Natural killer cell treated with Interleukin-12 subunit alpha and Interleukin-12 subunit beta and Interleukin-15 and Interleukin-18, amount 100 ng/mL, for 72 hours (primary cell): Measurements from ENCODE around the gene EVC2. TPM values are rescaled to one million over a fixed set of nuclear protein-coding genes. Genes with fewer than 3 reads are reported as not detected.

ENCODE experiments used
- ATAC-seq, 2 donors: fragments of 150-1000 bp; cut with Tn5 transposase in 1 of 2; sonication (Bioruptor Pico), chemical (Tn5 transposase) in 1 of 2; 2 replicates each; pipeline ENCODE4 v1.10.0; 2021
- DNase-seq: peaks from one replicate; pipeline ENCODE4 v3.0.0; 2022; ENCODE audit warnings: low spot score
- H3K27ac Mint-ChIP-seq, 2 donors: 1 replicate in 1 of 2; 2 replicates in 1 of 2; pipeline ENCODE4 v1.8.0; 2022; ENCODE audit warnings: mixed read lengths in 2 of 2, mild to moderate bottlenecking in 1 of 2, moderate library complexity in 1 of 2
- H3K27me3 Mint-ChIP-seq, 2 donors: 1 replicate in 1 of 2; 2 replicates in 1 of 2; pipeline ENCODE4 v1.8.0; 2022; ENCODE audit warnings: mixed read lengths in 2 of 2
- H3K36me3 Mint-ChIP-seq: one replicate; pipeline ENCODE4 v1.8.0; 2022; ENCODE audit warnings: mixed read lengths
- H3K4me1 Mint-ChIP-seq, 2 donors: 1 replicate in 1 of 2; 2 replicates in 1 of 2; pipeline ENCODE4 v1.8.0; 2022; ENCODE audit warnings: low read depth in 2 of 2, mixed read lengths in 2 of 2, mild to moderate bottlenecking in 1 of 2
- H3K4me3 Mint-ChIP-seq: one replicate; pipeline ENCODE4 v1.8.0; 2022; ENCODE audit warnings: mixed read lengths
- H3K9me3 Mint-ChIP-seq: 2 replicates; pipeline ENCODE4 v1.8.0; 2022; ENCODE audit warnings: mixed read lengths
- total RNA-seq, 2 donors: library from RNA; stranded (reverse); gene quantifications; one replicate each; pipeline ENCODE4 v1.2.3, GENCODE V29; 2022

EVC2 gene
- total RNA-seq, 2 donors from 2014 or later, result 0.12 to 4.4 TPM

GRCh38 chr4:5656415-5656814 lies 51.9 kb downstream of the EVC2 start:
- Mint-ChIP-seq H3K36me3 (no peaks in the 10 kb centered on the region), H3K27ac (no peak overlapping the region), H3K4me1 (no peaks in the 10 kb centered on the region), H3K27me3 (peaks cover 0 to 2% of the 10 kb centered on the region in 2 donors), H3K9me3 (no peaks in the 10 kb centered on the region), H3K4me3 (no peak overlapping the region)
- ATAC-seq (no peak), DNase-seq (no peak)

- Mint-ChIP-seq H3K4me3 (no peak overlapping the region), H3K27me3 (peaks cover 0 to 2% of the 10 kb centered on the region in 2 donors), H3K9me3 (no peaks in the 10 kb centered on the region), H3K36me3 (no peaks in the 10 kb centered on the region), H3K4me1 (no peaks in the 10 kb centered on the region), H3K27ac (no peak overlapping the region)
- DNase-seq (no peak), ATAC-seq (no peak)
Measured at GRCh38 chr4:5654791-5655190, 53.6 kb downstream of the EVC2 start.

DNA sequence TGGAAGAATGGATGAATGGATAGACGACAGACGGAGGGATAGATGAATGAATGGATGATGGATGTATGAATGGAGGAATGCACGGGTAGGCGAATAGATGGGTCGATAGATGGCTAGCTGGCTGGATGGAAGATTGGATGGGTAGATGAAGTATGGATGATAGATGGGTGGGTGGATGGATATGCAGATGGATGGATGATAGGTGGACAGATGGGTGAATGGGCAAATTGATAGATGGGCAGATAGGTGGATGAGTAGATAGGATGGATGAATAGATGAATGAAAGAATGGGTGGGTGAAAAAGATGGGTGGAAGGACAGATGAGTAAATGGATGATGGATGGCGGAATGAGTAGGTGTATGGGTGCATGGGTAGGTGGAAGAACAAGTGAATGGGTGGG lies 57.3 kb downstream of the EVC2 start:
- no peaks in the 10 kb centered on the region for H3K4me1 Mint-ChIP-seq
- no peak overlapping the region for H3K4me3 Mint-ChIP-seq
- no peak for ATAC-seq
- no peaks in the 10 kb centered on the region for H3K9me3 Mint-ChIP-seq
- DNase-seq, result no peak
- no peaks in the 10 kb centered on the region for H3K36me3 Mint-ChIP-seq
- no peak overlapping the region for H3K27ac Mint-ChIP-seq
- H3K27me3 Mint-ChIP-seq, result peaks cover 0 to 9% of the 10 kb centered on the region in 2 donors

- no peak overlapping the region for H3K27ac Mint-ChIP-seq
- H3K4me3 Mint-ChIP-seq, result no peak overlapping the region
- ATAC-seq (no peak), DNase-seq (no peak)
- H3K27me3 Mint-ChIP-seq, result peaks cover 0 to 9% of the 10 kb centered on the region in 2 donors
- H3K9me3 Mint-ChIP-seq, result no peaks in the 10 kb centered on the region
- no peaks in the 10 kb centered on the region for H3K4me1 Mint-ChIP-seq
- H3K36me3 Mint-ChIP-seq, result no peaks in the 10 kb centered on the region
Measured at GRCh38 chr4:5650040-5650439, 58.3 kb downstream of the EVC2 start.

GRCh38 chr4:5647351-5647750 lies 61.0 kb downstream of the EVC2 start:
- H3K27me3 Mint-ChIP-seq, result peaks cover 0 to 9% of the 10 kb centered on the region in 2 donors

DNA sequence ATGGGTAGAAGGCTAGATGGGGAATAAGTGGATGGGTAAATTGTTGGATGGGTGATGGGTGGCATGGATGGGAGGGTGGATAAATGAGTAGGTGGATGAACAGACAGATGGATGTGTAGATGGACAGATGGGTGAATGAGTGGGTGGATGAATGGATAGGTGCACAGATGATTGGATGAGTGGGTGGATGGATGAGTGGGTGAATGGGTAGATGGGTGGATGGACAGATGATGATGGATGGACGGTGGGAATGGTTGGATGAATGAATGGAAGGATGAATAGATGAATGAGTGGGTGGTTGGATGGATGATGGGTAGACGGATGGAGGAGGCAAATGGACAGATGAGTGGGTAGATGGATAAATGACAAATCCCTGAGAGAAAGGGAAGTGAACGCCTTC lies 68.3 kb downstream of the EVC2 start:
- no peaks in the 10 kb centered on the region for H3K9me3 Mint-ChIP-seq
- no peaks in the 10 kb centered on the region for H3K36me3 Mint-ChIP-seq
- ATAC-seq (no peak), DNase-seq (no peak)
- H3K4me1 Mint-ChIP-seq, result no peaks in the 10 kb centered on the region
- no peak overlapping the region for H3K27ac Mint-ChIP-seq
- peaks cover 2 to 15% of the 10 kb centered on the region in 2 donors for H3K27me3 Mint-ChIP-seq
- H3K4me3 Mint-ChIP-seq, result no peak overlapping the region

More at GRCh38 chr4:5647351-5647750, 61.0 kb downstream of the EVC2 start:
- Mint-ChIP-seq H3K27ac (no peak overlapping the region), H3K4me3 (no peak overlapping the region), H3K9me3 (no peaks in the 10 kb centered on the region), H3K4me1 (no peaks in the 10 kb centered on the region), H3K36me3 (no peaks in the 10 kb centered on the region)
- no peak for ATAC-seq
- DNase-seq, result no peak

- H3K27me3 Mint-ChIP-seq, result peaks cover 2 to 15% of the 10 kb centered on the region in 2 donors
- DNase-seq, result no peak
- H3K36me3 Mint-ChIP-seq, result no peaks in the 10 kb centered on the region
- no peaks in the 10 kb centered on the region for H3K4me1 Mint-ChIP-seq
- H3K9me3 Mint-ChIP-seq, result no peaks in the 10 kb centered on the region
- ATAC-seq, result no peak
- H3K27ac Mint-ChIP-seq, result no peak overlapping the region
- H3K4me3 Mint-ChIP-seq, result no peak overlapping the region
Measured at GRCh38 chr4:5639556-5639955, 68.8 kb downstream of the EVC2 start.

- no peak for DNase-seq
- no peak overlapping the region for H3K4me3 Mint-ChIP-seq
- no peak overlapping the region for H3K27ac Mint-ChIP-seq
- peaks cover 2 to 15% of the 10 kb centered on the region in 2 donors for H3K27me3 Mint-ChIP-seq
- H3K9me3 Mint-ChIP-seq, result no peaks in the 10 kb centered on the region
- H3K36me3 Mint-ChIP-seq, result no peaks in the 10 kb centered on the region
- no peaks in the 10 kb centered on the region for H3K4me1 Mint-ChIP-seq
- no peak for ATAC-seq
Measured at GRCh38 chr4:5638976-5639375, 69.4 kb downstream of the EVC2 start.

GRCh38 chr4:5638316-5638715 lies 70.0 kb downstream of the EVC2 start:
- Mint-ChIP-seq H3K4me1 (no peaks in the 10 kb centered on the region), H3K9me3 (no peaks in the 10 kb centered on the region), H3K4me3 (no peak overlapping the region), H3K27me3 (peaks cover 2 to 15% of the 10 kb centered on the region in 2 donors), H3K27ac (no peak overlapping the region), H3K36me3 (no peaks in the 10 kb centered on the region)
- ATAC-seq (no peak), DNase-seq (no peak)

- Mint-ChIP-seq H3K4me3 (no peak overlapping the region), H3K4me1 (no peaks in the 10 kb centered on the region), H3K27ac (no peak overlapping the region)
Measured at GRCh38 chr4:5636766-5637670, 71.3 kb downstream of the EVC2 start.

GRCh38 chr4:5635826-5636195 lies 72.5 kb downstream of the EVC2 start:
- H3K27ac Mint-ChIP-seq, result no peak overlapping the region
- no peak overlapping the region for H3K4me3 Mint-ChIP-seq
- H3K4me1 Mint-ChIP-seq, result no peaks in the 10 kb centered on the region
- no peaks in the 10 kb centered on the region for H3K36me3 Mint-ChIP-seq
- no peaks in the 10 kb centered on the region for H3K9me3 Mint-ChIP-seq
- ATAC-seq (no peak), DNase-seq (no peak)
- H3K27me3 Mint-ChIP-seq, result peaks cover 2 to 8% of the 10 kb centered on the region in 2 donors

More at GRCh38 chr4:5636766-5637670, 71.3 kb downstream of the EVC2 start:
- Mint-ChIP-seq H3K9me3 (no peaks in the 10 kb centered on the region), H3K36me3 (no peaks in the 10 kb centered on the region), H3K27me3 (peaks cover 2 to 12% of the 10 kb centered on the region in 2 donors)
- DNase-seq, result no peak
- no peak for ATAC-seq

DNA sequence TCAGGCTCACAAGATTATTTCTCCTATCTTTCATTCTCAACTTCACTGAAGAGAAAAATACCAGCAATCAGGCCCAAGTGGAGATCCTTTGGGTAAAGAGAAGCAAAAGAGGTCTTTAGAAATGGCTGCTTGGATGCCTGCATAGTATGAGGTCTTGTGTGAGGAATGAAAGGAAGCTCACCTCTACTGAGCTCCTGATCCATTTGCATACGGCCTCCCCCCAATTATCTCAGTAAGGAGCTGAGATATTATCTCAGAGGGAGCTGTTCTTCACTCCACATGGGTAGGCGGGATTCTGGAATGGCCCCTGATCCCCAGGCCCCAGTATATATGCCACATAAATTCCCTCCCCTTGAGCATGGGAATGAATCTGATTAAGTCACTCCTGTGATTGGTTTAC lies 75.8 kb downstream of the EVC2 start:
- no peak overlapping the region for H3K4me3 Mint-ChIP-seq
- H3K27ac Mint-ChIP-seq, result no peak overlapping the region
- DNase-seq, result no peak
- no peak for ATAC-seq
- no peaks in the 10 kb centered on the region for H3K4me1 Mint-ChIP-seq
- H3K36me3 Mint-ChIP-seq, result no peaks in the 10 kb centered on the region
- no peaks in the 10 kb centered on the region for H3K9me3 Mint-ChIP-seq
- H3K27me3 Mint-ChIP-seq, result no peaks in the 10 kb centered on the region

DNA sequence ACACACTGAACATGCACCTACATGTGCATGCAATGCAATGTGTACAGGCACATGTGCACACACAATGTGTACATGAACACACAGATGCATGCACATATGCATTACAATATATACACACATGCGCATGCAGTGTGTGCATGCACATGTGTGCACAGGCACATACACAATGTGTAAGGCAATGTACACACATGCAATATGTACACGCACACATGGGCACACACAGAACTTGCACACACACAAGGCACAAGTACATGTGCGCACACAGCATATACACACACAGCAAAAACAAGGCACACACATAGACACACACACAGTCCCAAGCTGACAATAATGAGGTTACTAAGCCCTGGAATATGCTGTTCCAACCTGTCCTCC lies 76.3 kb downstream of the EVC2 start:
- Mint-ChIP-seq H3K27ac (no peak overlapping the region), H3K4me3 (no peak overlapping the region), H3K36me3 (no peaks in the 10 kb centered on the region), H3K27me3 (no peaks in the 10 kb centered on the region), H3K4me1 (no peaks in the 10 kb centered on the region), H3K9me3 (no peaks in the 10 kb centered on the region)
- ATAC-seq (no peak), DNase-seq (no peak)

- Mint-ChIP-seq H3K36me3 (no peaks in the 10 kb centered on the region), H3K4me3 (no peak overlapping the region), H3K27ac (no peak overlapping the region), H3K4me1 (no peaks in the 10 kb centered on the region), H3K9me3 (no peaks in the 10 kb centered on the region), H3K27me3 (no peaks in the 10 kb centered on the region)
- ATAC-seq (no peak), DNase-seq (no peak)
Measured at GRCh38 chr4:5631352-5632065, 76.8 kb downstream of the EVC2 start.
